Spleen (tissue), 11 donors: ENCODE data around the gene CEP170. TPM values are rescaled to one million over a fixed set of nuclear protein-coding genes. Genes with fewer than 3 reads are reported as not detected.
A peak's percentile ranks its signal among the peaks of the same experiment; 100 is the strongest.
"Not testable (repeated sequence)": the region's sequence is repeated elsewhere in the genome, so short reads cannot be mapped to it uniquely, and the experiment has no call there.

Experiments
- DNase-seq: peaks from one replicate; pipeline ENCODE4 v3.0.0-alpha.2; 2020
- H3K27ac ChIP-seq, 8 donors: fragments of 200-600 bp; sonication (generic) in 7 of 8; 1 replicate in 4 of 8; 2 replicates in 4 of 8; pipeline versions ENCODE4 v1.5.0 to v1.8.0; 2016 to 2021; ENCODE audit warnings: inconsistent platforms in 4 of 8, mild to moderate bottlenecking in 4 of 8, moderate library complexity in 1 of 8
- H3K27me3 ChIP-seq, 7 donors: fragments of 200-600 bp; sonication (generic) in 6 of 7; replicated peaks in 1 of 7; 1 replicate in 4 of 7; 2 replicates in 3 of 7; pipeline versions ENCODE4 v1.5.0 to v1.8.0; 2016 to 2021; ENCODE audit warnings: inconsistent platforms in 3 of 7, mild to moderate bottlenecking in 1 of 7
- H3K36me3 ChIP-seq, 6 donors: fragments of 200-600 bp; sonication (generic) in 5 of 6; 1 replicate in 4 of 6; 2 replicates in 2 of 6; pipeline versions ENCODE4 v1.5.0 to v1.8.0; 2016 to 2021; ENCODE audit warnings: inconsistent platforms in 2 of 6
- H3K4me1 ChIP-seq, 6 donors: fragments of 200-600 bp; sonication (generic) in 5 of 6; 1 replicate in 3 of 6; 2 replicates in 3 of 6; pipeline versions ENCODE4 v1.5.0 to v1.8.0; 2016 to 2021; ENCODE audit warnings: inconsistent platforms in 3 of 6
- H3K4me3 ChIP-seq, 8 donors: fragments of 200-600 bp; sonication (generic) in 7 of 8; 1 replicate in 4 of 8; 2 replicates in 4 of 8; pipeline versions ENCODE4 v1.5.0 to v1.8.0; 2016 to 2021; ENCODE audit warnings: inconsistent platforms in 4 of 8, mild to moderate bottlenecking in 4 of 8, moderate library complexity in 2 of 8
- H3K9me3 ChIP-seq, 8 donors: fragments of 200-600 bp; sonication (generic) in 7 of 8; 1 replicate in 4 of 8; 2 replicates in 4 of 8; pipeline versions ENCODE4 v1.5.0 to v1.8.0; 2016 to 2021; ENCODE audit warnings: inconsistent platforms in 4 of 8
- WGBS, 5 donors: extraction: QIAGEN DNeasy Blood & Tissue Kit in 3 of 5; methylation state at CpG; one replicate each; pipeline versions ENCODE4 v1.1.5 to v1.1.7; 2013 to 2018; 5-methylcytosine and 5-hydroxymethylcytosine counted together
- intact Hi-C: fragments of 100-400 bp; cut with DNase I; formaldehyde crosslinking; loops from one replicate; pipeline ENCODE4 v1.15.0; 2023; ENCODE audit warnings: low total_unique reads
- polyA plus RNA-seq, 3 donors: library from polyadenylated mRNA; stranded (reverse); fragments of 200-250 nt; gene quantifications; one replicate each; pipeline ENCODE4 v1.2.1, GENCODE V29; 2013
- total RNA-seq, 7 donors: library from RNA; depleted of rRNA in 3 of 7; stranded (reverse); fragments of >200 nt in 3 of 7; fragmentation: NEBNext Ultra II Directional in 4 of 7; extraction: Animal tissue kit (Norgen Biotek cat#: 25700) in 4 of 7; gene quantifications; one replicate each; pipeline versions ENCODE4 v1.1.0 to v1.2.1, GENCODE V29; 2016 to 2021
- donor health status: healthy with polysubstance abuse.
- donor health status: DM: no; HTN: no; CAD: no; lungs with moderate emphysema.
- donor health status: DM: no; HTN: no; CAD: no.
- donor health status: Bipolar disorder and iron deficiency.
- donor health status: healthy.
- donor health status: DM: no; HTN: no; CAD: no.
- donor health status: DM: yes; HTN: yes; CAD: no.

CEP170 gene
- total and polyA plus RNA-seq, 10 donors: 17.3 to 92.8 (median 73.5) TPM

DNA sequence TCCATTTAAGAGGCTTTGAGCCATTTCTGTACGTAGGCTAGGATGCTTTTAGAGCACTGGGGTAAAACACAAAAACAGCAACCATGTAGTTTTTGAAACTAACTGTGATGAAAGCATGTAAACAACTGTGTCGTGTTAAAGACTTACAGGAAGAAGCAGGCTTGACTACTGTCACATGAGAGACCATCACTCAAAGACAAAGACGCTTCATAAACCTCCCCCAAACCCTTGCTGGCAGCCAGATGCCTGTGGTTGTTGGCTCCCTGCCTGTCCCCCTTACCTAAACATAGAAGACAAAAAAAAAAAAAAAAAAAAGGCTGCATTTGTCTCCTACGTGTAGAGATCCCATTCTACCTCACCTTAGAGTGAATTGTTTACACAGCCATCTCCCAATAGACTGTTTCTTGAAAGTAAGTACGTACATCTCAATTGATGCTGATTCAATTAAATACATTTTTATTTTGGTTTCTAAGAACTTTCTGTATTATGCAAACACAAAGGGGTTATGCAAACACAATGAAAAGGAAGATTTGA lies 132.1 kb downstream of the CEP170 start:
- H3K27ac ChIP-seq, intact Hi-C loops, DNase-seq, H3K27me3 ChIP-seq, H3K4me3 ChIP-seq, H3K9me3 ChIP-seq, H3K4me1 ChIP-seq: not testable (repeated sequence)
- H3K36me3 ChIP-seq: peaks cover 0 to 31% (median 4%) of the 10 kb centered on the region in 6 donors
- 52 to 68% (median 57%) methylated on average over 5 of the region's 5 CpGs for WGBS, 5 donors

DNA sequence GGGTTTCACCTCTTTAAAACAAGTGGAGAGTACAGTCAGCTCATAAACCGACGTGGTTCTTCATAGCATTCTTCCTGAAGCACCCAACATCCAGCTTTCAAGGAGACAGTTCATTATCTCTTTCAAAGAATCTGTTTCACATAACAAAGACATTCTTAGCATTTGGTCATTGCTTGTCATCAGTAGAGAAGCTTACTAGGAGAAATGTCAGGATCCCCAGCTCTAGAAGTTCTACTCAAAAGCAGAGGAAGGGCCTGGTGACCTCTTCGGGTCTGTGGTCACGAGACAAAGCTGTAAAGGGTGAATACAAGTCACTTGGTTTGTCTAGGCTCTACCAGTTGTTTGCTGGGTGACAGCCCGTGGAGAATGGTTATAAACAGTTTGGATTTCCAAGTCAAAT lies 133.1 kb downstream of the CEP170 start:
- 83 to 98% (median 87%) methylated on average over 2 to 5 of the region's 5 CpGs for WGBS, 5 donors
- DNase-seq, H3K27me3 ChIP-seq, H3K27ac ChIP-seq, intact Hi-C loops, H3K9me3 ChIP-seq, H3K4me3 ChIP-seq, H3K4me1 ChIP-seq: not testable (repeated sequence)
- peaks cover 0 to 25% (median 4%) of the 10 kb centered on the region in 6 donors for H3K36me3 ChIP-seq

DNA sequence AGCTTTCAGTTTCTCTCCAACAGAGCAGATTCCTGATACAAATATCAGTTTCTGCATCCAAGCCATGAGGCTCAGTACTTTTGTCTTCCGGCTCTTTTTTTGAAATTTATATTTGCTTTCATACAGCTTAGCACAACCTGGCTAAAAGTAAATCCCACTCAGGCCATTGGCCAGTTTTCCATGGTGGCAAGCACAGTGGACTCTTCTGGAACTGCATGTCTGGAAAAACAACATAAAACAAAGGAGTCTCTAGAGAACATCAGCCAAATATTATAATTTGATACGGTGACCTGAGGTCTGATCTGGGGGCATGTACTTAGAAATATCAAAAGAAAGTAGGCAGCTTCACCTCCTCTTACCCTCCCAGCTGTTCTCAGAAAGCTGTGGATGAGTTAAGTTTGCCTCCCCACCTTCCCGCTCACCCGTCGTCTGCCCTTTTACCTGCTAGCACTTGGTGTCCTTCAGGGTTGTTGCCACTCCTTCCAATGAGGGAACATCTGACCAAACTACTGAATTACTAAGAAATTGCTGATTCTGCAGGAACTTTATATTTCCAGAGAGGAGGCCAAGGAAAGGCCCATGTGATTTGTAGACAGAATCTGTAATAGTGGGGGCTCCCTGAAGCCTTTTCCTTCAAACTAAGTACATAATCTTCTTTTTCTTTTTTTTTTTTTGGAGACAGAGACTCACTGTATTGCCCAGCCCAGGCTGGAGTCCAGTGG lies 136.3 kb downstream of the CEP170 start:
- H3K4me1 ChIP-seq: peaks cover 0 to 12% (median 8%) of the 10 kb centered on the region in 6 donors
- H3K4me3 ChIP-seq, H3K27ac ChIP-seq, H3K9me3 ChIP-seq, DNase-seq, H3K27me3 ChIP-seq, H3K36me3 ChIP-seq, intact Hi-C loops: not testable (repeated sequence)
- 80 to 99% (median 90%) methylated on average over 5 of the region's 5 CpGs for WGBS, 5 donors

DNA sequence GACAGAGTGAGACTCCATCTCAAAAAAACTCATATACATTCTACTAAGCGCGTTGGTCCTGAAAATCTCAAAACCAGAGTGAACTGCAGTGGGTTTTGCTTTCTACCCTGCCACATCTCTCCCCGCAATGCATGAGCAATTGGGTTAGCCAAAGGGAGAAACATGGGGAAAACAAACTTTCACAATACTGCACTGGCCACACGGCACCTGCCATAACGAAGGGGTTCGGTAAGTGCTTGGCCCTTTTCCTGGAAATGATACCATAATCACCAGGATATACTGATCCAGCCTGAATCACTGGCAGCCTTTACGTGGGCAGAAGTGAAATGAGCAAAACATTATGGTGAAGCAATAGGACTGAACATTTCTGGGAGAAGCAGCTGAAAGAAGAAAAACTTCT lies 138.9 kb downstream of the CEP170 start:
- intact Hi-C loops, DNase-seq: not testable (repeated sequence)
- WGBS, 5 donors: 78 to 88% (median 83%) methylated on average over 7 of the region's 7 CpGs

DNA sequence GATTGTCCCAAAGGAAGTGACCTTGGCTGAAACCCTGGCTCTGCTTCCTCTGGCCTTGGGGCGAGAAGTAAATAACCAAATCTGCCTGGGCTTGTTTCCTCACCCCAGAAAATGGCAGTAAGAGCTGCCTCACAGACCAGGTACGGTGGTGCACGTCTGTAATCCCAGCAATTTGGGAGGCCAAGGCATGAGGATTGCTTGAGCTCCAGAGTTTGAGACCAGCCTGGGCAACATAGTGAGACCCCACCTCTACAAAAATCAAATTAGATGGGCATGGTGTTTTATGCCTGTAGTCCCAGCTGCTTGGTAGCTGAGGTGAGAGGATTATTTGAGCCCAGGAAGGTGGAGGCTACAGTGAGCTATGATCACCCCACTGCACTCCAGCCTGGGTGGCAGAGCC lies 140.3 kb downstream of the CEP170 start:
- H3K27ac ChIP-seq, H3K9me3 ChIP-seq, DNase-seq, H3K36me3 ChIP-seq, H3K27me3 ChIP-seq, intact Hi-C loops, H3K4me3 ChIP-seq: not testable (repeated sequence)
- H3K4me1 ChIP-seq: peaks cover 0 to 13% (median 8%) of the 10 kb centered on the region in 6 donors
- 54 to 79% (median 68%) methylated on average over 3 of the region's 3 CpGs for WGBS, 5 donors

More for the DNA sequence above, 138.9 kb downstream of the CEP170 start:
- H3K27me3 ChIP-seq, H3K27ac ChIP-seq, H3K9me3 ChIP-seq, H3K4me3 ChIP-seq, H3K36me3 ChIP-seq: not testable (repeated sequence)
- H3K4me1 ChIP-seq: peaks cover 0 to 13% (median 8%) of the 10 kb centered on the region in 6 donors

DNA sequence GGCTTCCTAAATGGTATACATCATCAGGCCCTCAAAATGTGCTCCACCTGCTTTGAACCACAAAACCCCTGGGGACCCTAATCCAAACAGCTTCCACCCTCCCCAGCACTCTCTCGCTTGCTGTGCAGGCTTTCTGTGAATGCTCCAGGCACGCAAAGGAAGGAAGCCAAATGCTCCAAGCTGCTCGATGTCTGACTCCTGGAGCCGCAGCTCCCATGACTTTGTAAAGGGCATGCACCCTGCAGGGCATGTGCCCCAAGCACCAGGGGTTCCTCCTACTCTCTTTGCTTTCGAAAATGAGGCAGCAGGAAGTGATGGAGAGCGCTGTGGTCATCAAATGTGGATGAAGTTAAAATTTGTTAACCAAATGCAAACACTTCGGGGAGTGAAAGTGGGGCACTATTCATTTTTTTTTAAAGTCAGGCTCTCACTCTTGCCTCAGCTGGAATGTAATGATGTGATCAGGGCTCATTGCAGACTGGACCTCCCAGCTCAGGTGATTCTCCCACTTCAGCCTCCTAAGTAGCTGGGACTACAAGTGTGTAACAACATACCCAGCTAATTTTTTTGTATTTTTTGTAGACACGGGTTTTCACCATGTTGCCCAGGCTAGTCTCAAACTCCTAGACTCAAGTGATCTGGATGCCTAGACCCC lies 140.9 kb downstream of the CEP170 start:
- H3K27ac ChIP-seq, H3K9me3 ChIP-seq, DNase-seq, intact Hi-C loops, H3K36me3 ChIP-seq, H3K27me3 ChIP-seq: not testable (repeated sequence)
- 14 to 24% (median 17%) methylated on average over 8 of the region's 8 CpGs for WGBS, 5 donors
- Histone ChIP-seq H3K4me1 (peaks cover 0 to 13% (median 8%) of the 10 kb centered on the region in 6 donors), H3K4me3 (peak overlapping the region in 1 of 8 donors; percentile 27)

DNA sequence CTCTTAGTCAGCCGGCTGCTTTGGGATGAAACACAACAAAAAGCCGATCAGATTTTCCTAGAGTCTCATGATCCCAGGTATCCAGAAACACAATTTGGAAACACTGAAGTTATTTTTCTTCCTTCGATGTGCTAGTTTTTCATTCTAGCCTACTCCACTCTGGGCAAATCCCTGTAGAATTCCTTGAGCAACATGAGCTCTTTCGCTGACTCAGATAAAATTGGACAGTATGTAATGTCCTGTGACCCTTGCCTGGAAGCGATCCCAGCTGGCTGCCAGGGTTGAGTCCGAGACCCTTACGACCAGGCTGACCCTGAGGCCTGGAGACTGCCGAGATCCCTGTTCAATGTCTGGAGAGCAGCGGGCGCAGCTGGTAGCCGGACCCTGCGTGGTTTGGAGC lies 147.9 kb downstream of the CEP170 start:
- H3K27me3 ChIP-seq, H3K9me3 ChIP-seq, H3K27ac ChIP-seq, intact Hi-C loops, H3K36me3 ChIP-seq, DNase-seq, H3K4me1 ChIP-seq, H3K4me3 ChIP-seq: not testable (repeated sequence)
- 88 to 95% (median 90%) methylated on average over 5 to 12 of the region's 12 CpGs for WGBS, 5 donors

DNA sequence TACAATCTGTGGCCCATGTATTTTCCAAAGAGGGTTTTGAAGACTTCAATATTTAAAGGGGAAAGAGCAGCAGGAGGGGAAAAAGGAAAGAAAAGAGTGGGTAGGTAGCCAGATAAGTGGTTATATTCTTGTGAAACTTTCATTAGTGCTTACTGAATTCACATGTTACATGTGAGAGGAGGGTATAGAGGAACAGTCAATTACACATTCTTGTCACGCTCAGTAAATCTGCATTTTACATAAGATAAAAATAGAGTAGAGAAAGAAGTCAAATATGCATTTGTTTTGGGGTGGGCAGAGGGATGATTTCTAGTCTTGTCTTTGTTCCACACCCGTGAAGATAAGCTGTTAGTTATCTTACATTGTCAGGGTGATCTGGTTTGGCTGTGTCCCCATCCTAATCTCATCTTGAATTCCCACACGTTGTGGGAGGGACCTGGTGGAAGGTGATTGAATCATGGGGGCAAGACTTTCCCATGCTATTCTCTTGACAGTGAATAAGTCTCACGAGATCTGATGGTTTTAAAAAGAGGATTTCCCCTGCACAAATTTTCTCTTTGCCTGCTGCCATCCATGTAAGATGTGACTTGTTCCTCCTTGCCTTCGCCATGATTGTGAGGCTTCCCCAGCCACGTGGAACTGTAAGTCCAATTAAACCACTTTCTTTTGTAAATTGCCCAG lies 149.3 kb downstream of the CEP170 start:
- H3K27ac ChIP-seq, H3K27me3 ChIP-seq, H3K4me3 ChIP-seq, H3K9me3 ChIP-seq, H3K4me1 ChIP-seq, intact Hi-C loops, DNase-seq, H3K36me3 ChIP-seq: not testable (repeated sequence)
- WGBS, 5 donors: 51 to 66% (median 62%) methylated on average over 6 of the region's 6 CpGs

DNA sequence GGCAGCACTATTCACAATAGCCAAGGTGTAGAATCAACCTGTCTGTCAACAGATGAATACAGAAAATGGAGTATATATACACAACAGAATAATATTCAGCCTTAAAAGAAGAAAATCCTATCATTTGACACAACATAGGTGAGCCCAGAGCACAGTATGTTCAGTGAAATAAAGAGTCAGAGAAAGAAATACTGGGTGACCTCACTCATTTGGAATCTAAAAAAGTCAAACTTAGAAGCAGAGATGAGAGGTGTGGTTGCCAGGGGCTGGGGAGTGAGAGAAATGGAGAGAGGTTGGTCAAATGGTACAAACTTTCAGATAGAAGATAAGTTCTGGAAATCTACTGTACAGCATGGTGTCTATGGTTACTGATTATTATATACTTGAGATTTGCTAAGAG lies 150.0 kb downstream of the CEP170 start:
- H3K27me3 ChIP-seq, H3K4me1 ChIP-seq, H3K4me3 ChIP-seq, H3K9me3 ChIP-seq, intact Hi-C loops, H3K36me3 ChIP-seq, DNase-seq, H3K27ac ChIP-seq: not testable (repeated sequence)

DNA sequence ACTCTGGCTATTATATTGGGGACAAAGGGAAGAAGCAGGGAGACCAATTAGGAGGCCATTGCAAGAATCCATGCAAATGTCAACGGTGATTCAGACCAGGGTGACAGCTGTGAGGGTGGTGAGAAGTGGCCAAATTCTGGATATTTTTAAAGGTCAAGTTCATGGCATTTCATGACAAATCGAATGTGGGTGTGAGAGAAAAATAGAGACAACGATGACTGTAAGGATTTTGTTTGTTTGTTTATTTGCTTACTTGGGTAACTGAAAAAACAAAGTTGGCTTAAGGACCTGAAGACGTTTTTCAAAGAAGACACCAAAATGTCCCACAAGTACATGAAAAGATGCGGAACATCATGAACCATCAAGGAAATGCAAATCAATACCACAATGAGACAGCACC lies 150.6 kb downstream of the CEP170 start:
- DNase-seq, H3K9me3 ChIP-seq, H3K4me1 ChIP-seq, H3K27me3 ChIP-seq, intact Hi-C loops, H3K27ac ChIP-seq, H3K4me3 ChIP-seq, H3K36me3 ChIP-seq: not testable (repeated sequence)
- WGBS, 5 donors: 62 to 75% (median 71%) methylated on average over 5 of the region's 5 CpGs
